ENCODE data around the gene GOLM1. TPM values are rescaled to one million over a fixed set of nuclear protein-coding genes. Genes with fewer than 3 reads are reported as not detected.

The GOLM1 gene
- total RNA-seq, result 43.6 and 66.2 TPM in 2 replicates

GRCh38 chr9:86098824-86099700, at the start of gene GOLM1:
Gene GOLM1 (minus strand): TSS chr9:86099558. CDS start chr9:86079320, 20,238 bp downstream.

Other genes starting within 250 kb of the GOLM1 start
- gene NAA35, start 158.4 kb downstream of the GOLM1 start, total RNA-seq, result 18.8 and 22.0 TPM in 2 replicates
- gene C9orf153, start 160.1 kb upstream of the GOLM1 start, total RNA-seq, result 0.98 and 0.99 TPM in 2 replicates
- gene ISCA1, start 183.0 kb upstream of the GOLM1 start, total RNA-seq, result 20.2 and 26.7 TPM in 2 replicates